Measurements from ENCODE around the gene SLC44A5.

GRCh38 chr1:75396260-75396659, 214.7 kb downstream of the SLC44A5 start:
- TF ChIP-seq CTCF (conservative IDR thresholded peaks at IDR 0.05; ENCODE audit: low read length) (no peak), EZH2phosphoT487 (IDR thresholded peaks at IDR 0.05; ENCODE audit: borderline replicate concordance) (no peak)
